NCI-H146 (cell line): Measurements from ENCODE around the gene IFNA2.
"Not testable (repeated sequence)": the region's sequence is repeated elsewhere in the genome, so short reads cannot be mapped to it uniquely, and the experiment has no call there.

Experiments used
- DNase-seq: peaks from one replicate; lab custom pipeline; 2025; lab: John Stamatoyannopoulos, UW

Gene IFNA2

GRCh38 chr9:21385131-21385670, at the start of gene IFNA2:
TSS of gene IFNA2 (minus strand) at chr9:21385398. CDS start at chr9:21385329, 69 bp downstream.
- no peak for DNase-seq

- not testable (repeated sequence) for DNase-seq
These were observed 49.8 kb upstream of the IFNA2 start for GRCh38 chr9:21435015-21435383.

DNA sequence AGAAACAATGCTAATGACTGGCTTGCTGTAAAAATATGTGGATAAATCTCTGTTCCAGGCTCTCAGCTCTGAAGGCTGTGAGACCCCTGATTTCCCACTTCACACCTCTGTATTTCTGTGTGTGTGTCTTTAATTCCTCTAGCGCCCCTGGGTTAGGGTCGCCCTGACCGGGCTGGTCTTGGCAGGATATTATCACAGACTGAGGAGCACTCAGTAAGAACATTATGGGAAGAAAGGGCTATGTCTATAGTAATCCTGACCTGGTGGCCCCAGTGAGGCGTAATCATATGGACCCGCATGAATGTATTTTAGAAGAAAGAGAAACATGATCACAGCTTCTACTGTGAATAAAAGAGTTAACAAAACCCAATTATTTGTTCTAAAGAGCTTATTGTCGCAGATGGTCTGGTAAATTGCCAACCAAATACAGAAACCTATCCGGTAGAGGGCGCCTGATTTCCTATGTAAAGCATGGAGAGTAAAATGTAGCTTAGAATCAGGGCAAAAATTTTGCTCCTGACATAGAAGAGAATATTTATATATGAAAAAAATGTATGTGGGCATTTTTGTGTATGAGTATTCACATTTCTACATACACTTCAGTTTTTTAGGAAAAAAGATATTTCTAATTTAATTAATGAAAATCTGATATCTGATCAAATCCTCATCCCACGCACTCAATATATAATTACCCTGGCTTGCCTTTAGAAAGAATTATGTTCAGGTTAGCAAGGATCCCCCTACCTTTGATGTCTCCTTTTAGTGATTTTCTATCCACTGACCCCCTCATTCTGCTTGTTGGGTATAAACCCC, 49.2 kb upstream of the IFNA2 start:
- DNase-seq = peak; percentile 40

DNA sequence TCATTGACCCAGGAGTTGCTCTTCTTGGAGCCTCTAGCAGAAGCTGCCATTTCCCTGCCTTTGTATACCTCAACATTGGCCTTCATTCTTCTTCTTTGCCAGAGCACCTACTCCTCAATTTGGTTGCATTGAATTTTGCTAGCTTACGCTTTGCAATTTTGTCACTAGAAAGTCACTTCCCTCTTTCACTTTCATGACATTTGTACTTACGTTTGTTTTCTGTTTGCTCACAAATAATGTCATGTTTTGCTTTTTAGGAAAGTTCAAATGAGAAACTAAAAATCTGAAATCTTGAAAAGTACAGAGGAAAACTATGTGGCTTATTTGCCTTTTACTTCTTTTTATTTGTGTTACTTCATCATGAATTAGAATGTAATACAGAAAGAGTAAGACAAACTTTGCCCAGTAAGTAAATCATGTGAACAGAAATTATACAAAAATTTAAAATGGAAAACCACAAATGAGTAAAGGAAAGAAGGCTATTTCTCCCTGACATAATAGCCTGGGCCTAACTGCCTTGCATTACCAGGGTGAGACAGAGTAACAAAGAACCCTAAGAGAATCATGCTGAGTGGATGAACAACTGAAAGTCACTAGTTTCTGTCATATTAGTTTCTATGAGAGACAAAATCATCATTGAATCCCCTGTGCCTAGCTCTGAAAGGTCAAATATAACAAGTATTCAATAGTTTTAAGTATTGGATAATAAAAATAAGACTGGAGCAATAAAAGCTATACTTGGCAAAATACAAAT, 47.7 kb upstream of the IFNA2 start:
- DNase-seq = no peak

GRCh38 chr9:21429191-21429590, 44.0 kb upstream of the IFNA2 start:
- no peak for DNase-seq

DNA sequence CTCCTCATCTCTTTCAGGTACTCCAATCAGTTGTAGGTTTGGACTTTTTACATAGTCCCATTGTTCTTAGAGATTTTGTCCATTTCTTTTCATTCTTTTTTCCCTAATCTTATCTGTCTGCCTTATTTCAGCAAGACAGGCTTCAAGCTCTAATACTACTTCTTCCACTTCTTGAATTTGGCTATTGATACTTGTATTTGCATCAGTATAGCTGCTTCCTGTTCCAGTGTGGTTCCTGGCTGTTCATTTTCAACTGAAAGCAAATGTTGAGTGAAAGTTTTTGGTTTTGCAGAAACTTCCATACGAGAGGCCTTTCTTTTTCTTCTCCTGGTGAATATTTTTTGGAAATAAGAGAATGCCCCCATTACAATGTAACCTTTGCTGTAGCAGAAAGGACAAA, 43.0 kb upstream of the IFNA2 start:
- DNase-seq = no peak

GRCh38 chr9:21415493-21416267, 30.5 kb upstream of the IFNA2 start:
- no peak for DNase-seq

GRCh38 chr9:21414220-21414940, 29.2 kb upstream of the IFNA2 start:
- DNase-seq = no peak

- DNase-seq = no peak
These were observed 28.4 kb upstream of the IFNA2 start for GRCh38 chr9:21413624-21414023.

- no peak for DNase-seq
These were observed 28.0 kb upstream of the IFNA2 start for GRCh38 chr9:21413151-21413550.

DNA sequence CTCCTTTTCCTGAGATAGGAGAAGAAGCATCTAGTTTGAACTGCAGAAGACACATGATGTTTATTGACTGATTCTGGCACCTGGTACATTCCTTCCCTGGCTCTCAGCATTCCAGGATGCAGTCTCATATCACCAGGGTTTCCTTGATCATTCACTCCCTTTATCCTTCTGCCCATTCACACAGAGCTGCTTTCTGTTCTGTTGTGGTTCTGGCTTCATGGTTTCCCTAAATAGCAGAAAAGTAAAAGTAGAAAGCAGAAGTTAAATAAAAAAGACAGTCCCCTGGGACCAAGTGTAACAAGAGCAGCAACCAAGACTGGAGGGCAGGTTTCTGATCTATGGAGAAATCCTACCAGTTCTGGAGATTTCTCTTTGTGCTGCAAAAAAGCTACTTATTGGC, 26.9 kb upstream of the IFNA2 start:
- no peak for DNase-seq

DNA sequence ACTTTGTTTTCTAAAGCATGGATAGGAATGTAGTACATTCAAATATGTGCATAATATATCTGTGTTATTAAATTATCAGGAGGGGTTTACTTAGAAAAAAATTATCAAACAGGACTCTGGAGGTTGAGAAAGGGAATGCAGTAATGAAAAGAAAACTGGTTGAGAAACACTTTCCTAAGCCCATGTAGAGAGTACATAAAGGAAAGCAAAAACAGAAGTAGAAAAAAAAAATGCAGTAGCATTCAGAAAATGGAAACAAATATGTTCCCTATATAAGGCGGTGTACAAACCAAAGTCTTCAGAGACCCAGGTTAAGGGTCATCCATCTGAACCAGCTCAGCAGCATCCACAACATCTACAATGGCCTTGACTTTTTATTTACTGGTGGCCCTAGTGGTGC, 23.6 kb upstream of the IFNA2 start, which contains the start of gene IFNA8:
Gene IFNA8, plus strand, starts transcription at position 301 of the 400 bp plus-strand sequence. Its CDS starts 60 bp downstream, at position 361.
- DNase-seq = no peak

GRCh38 chr9:21404146-21404545, 18.9 kb upstream of the IFNA2 start:
- no peak for DNase-seq

- DNase-seq = no peak
These were observed 17.4 kb upstream of the IFNA2 start for GRCh38 chr9:21402386-21403251.

DNA sequence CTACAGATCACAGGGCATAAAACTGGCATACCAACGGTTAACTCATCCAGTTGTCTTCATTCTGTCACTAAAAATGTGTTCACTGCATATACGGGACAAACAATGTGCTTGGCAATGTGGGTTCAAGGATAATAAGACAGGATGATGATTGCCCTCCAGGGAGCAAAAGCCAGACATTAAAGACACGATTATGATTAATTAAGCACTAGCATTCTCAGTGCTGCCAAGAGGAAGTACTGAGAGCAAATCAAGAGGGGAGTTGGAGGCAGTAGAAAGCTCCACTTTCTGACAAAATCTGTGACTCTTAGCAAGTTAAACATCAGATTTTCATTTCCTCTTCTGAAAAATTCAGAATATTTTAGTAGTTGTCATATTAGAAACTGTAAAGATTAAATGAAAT, 14.8 kb upstream of the IFNA2 start:
- DNase-seq = no peak

DNA sequence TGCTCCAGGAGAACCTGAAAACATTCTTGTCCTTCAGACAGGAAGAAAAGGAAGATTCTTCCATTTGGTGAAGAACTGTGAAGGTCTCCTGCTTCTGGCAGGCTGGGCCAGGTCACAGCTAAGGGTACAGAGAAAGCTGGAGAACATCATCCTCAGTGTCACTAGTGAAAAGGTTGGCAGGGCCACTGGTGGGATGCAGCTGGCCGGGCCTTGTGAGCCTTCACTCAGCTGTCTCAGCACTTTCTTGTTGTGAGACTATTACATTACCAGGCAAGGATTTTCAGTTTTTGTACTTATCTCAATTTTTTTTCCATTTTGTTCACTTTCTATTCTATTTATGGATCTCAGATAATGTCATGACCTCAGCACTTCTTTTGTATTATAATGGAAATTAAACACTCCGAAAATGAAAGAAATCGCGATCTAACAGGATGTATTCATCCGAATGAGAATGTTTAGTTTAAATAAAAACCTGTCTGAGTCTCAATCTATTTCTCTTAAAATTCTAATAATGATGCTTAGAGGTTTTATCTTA, 13.8 kb upstream of the IFNA2 start:
- no peak for DNase-seq

GRCh38 chr9:21395778-21396717, 10.8 kb upstream of the IFNA2 start:
- peak; percentile 24 for DNase-seq

- peak; percentile 17 for DNase-seq
These were observed 7.1 kb upstream of the IFNA2 start for GRCh38 chr9:21392270-21392669.

GRCh38 chr9:21383627-21384026, 1.6 kb downstream of the IFNA2 start:
- no peak for DNase-seq
